ENCODE results near the gene NT5DC2.

GRCh38 chr3:52520716-52521487 lies 12.8 kb downstream of the NT5DC2 start:
- TF ChIP-seq EZH2phosphoT487 (IDR thresholded peaks at IDR 0.05; ENCODE audit: borderline replicate concordance, low read depth, low read length) (no peak), CTCF (conservative IDR thresholded peaks at IDR 0.05; ENCODE audit: low read length) (no peak)

Data from OCI-LY7 (cell line).